Measurements from ENCODE around the gene LPAR2.
"Not testable (repeated sequence)": the region's sequence is repeated elsewhere in the genome, so short reads cannot be mapped to it uniquely, and the experiment has no call there.

The LPAR2 gene

GRCh38 chr19:19619181-19619848 lies 8.7 kb downstream of the LPAR2 start:
- Mint-ChIP-seq H3K4me1 (peaks cover 49% of the 10 kb centered on the region), H3K9me3 (no peaks in the 10 kb centered on the region), H3K27me3 (no peaks in the 10 kb centered on the region), H3K27ac (ENCODE audit: low read depth) (peak overlapping the region; percentile 97), H3K36me3 (ENCODE audit: insufficient read depth) (peaks cover 24% of the 10 kb centered on the region), H3K4me3 (peak overlapping the region; percentile 75)
- no peak for DNase-seq (ENCODE audit: low spot score in 2 of 2)
- ATAC-seq (replicated peaks; ENCODE audit: extremely low read depth, poor library complexity, severe bottlenecking) = no peak

GRCh38 chr19:19618219-19619051 lies 9.6 kb downstream of the LPAR2 start, which contains the start of gene PBX4:
PBX4 (minus strand) TSS chr19:19618687; CDS start chr19:19618629, 58 bp downstream.
- H3K36me3 Mint-ChIP-seq (ENCODE audit: insufficient read depth) = peaks cover 19% of the 10 kb centered on the region
- peak within 1 kb of the TSS; percentile 75 for H3K4me3 Mint-ChIP-seq
- H3K27me3 Mint-ChIP-seq = no peaks in the 10 kb centered on the region
- peaks cover 48% of the 10 kb centered on the region for H3K4me1 Mint-ChIP-seq
- ATAC-seq (replicated peaks; ENCODE audit: extremely low read depth, poor library complexity, severe bottlenecking) (peak; percentile 91), DNase-seq (ENCODE audit: low spot score in 2 of 2) (peak; percentile 98 to 99)
- peak within 1 kb of the TSS; percentile 97 for H3K27ac Mint-ChIP-seq (ENCODE audit: low read depth)
- no peaks in the 10 kb centered on the region for H3K9me3 Mint-ChIP-seq

GRCh38 chr19:19615086-19615485 lies 12.9 kb downstream of the LPAR2 start:
- Mint-ChIP-seq H3K27ac (ENCODE audit: low read depth) (peak overlapping the region; percentile 81), H3K27me3 (no peaks in the 10 kb centered on the region), H3K36me3 (ENCODE audit: insufficient read depth) (peaks cover 20% of the 10 kb centered on the region), H3K4me3 (peak overlapping the region; percentile 75), H3K4me1 (peaks cover 49% of the 10 kb centered on the region), H3K9me3 (no peaks in the 10 kb centered on the region)
- ATAC-seq (replicated peaks; ENCODE audit: extremely low read depth, poor library complexity, severe bottlenecking) (peak; percentile 34), DNase-seq (ENCODE audit: low spot score in 2 of 2) (peak in 1 of 2 donors; percentile 34)

GRCh38 chr19:19613506-19613905 lies 14.5 kb downstream of the LPAR2 start:
- Mint-ChIP-seq H3K4me3 (no peak overlapping the region), H3K4me1 (peaks cover 47% of the 10 kb centered on the region), H3K27ac (ENCODE audit: low read depth) (no peak overlapping the region), H3K9me3 (no peaks in the 10 kb centered on the region), H3K36me3 (ENCODE audit: insufficient read depth) (peaks cover 20% of the 10 kb centered on the region), H3K27me3 (no peaks in the 10 kb centered on the region)
- no peak for DNase-seq (ENCODE audit: low spot score in 2 of 2)
- no peak for ATAC-seq (replicated peaks; ENCODE audit: extremely low read depth, poor library complexity, severe bottlenecking)

- Mint-ChIP-seq H3K4me1 (peaks cover 34% of the 10 kb centered on the region), H3K9me3 (no peaks in the 10 kb centered on the region), H3K36me3 (ENCODE audit: insufficient read depth) (peaks cover 16% of the 10 kb centered on the region), H3K27me3 (no peaks in the 10 kb centered on the region), H3K4me3 (no peak overlapping the region), H3K27ac (ENCODE audit: low read depth) (no peak overlapping the region)
- no peak for ATAC-seq (replicated peaks; ENCODE audit: extremely low read depth, poor library complexity, severe bottlenecking)
- DNase-seq (ENCODE audit: low spot score in 2 of 2) = no peak
Observed at GRCh38 chr19:19610376-19611202, 17.4 kb downstream of the LPAR2 start.

GRCh38 chr19:19606686-19607085 lies 21.3 kb downstream of the LPAR2 start:
- H3K27me3 Mint-ChIP-seq; DNase-seq (ENCODE audit: low spot score in 2 of 2); H3K4me3 Mint-ChIP-seq; ATAC-seq (replicated peaks; ENCODE audit: extremely low read depth, poor library complexity, severe bottlenecking); H3K9me3 Mint-ChIP-seq: not testable (repeated sequence)
- Mint-ChIP-seq H3K36me3 (ENCODE audit: insufficient read depth) (peaks cover 11% of the 10 kb centered on the region), H3K4me1 (peaks cover 37% of the 10 kb centered on the region), H3K27ac (ENCODE audit: low read depth) (peak overlapping the region; percentile 77)

- Mint-ChIP-seq H3K36me3 (ENCODE audit: insufficient read depth) (peaks cover 11% of the 10 kb centered on the region), H3K4me3 (peak overlapping the region; percentile 25), H3K27me3 (no peaks in the 10 kb centered on the region), H3K4me1 (peaks cover 43% of the 10 kb centered on the region), H3K27ac (ENCODE audit: low read depth) (peak overlapping the region; percentile 77), H3K9me3 (no peaks in the 10 kb centered on the region)
- ATAC-seq (replicated peaks; ENCODE audit: extremely low read depth, poor library complexity, severe bottlenecking) (peak; percentile 79), DNase-seq (ENCODE audit: low spot score in 2 of 2) (peak in 1 of 2 donors; percentile 26)
Observed at GRCh38 chr19:19606021-19606420, 22.0 kb downstream of the LPAR2 start.

GRCh38 chr19:19602713-19603324 lies 25.2 kb downstream of the LPAR2 start:
- ATAC-seq (replicated peaks; ENCODE audit: extremely low read depth, poor library complexity, severe bottlenecking) = no peak
- Mint-ChIP-seq H3K9me3 (no peaks in the 10 kb centered on the region), H3K27ac (ENCODE audit: low read depth) (peak overlapping the region; percentile 87), H3K4me1 (peaks cover 51% of the 10 kb centered on the region), H3K4me3 (peak overlapping the region; percentile 8), H3K27me3 (no peaks in the 10 kb centered on the region), H3K36me3 (ENCODE audit: insufficient read depth) (peaks cover 10% of the 10 kb centered on the region)
- no peak for DNase-seq (ENCODE audit: low spot score in 2 of 2)

- Mint-ChIP-seq H3K4me1 (peaks cover 57% of the 10 kb centered on the region), H3K36me3 (ENCODE audit: insufficient read depth) (peaks cover 14% of the 10 kb centered on the region), H3K4me3 (peak overlapping the region; percentile 40), H3K9me3 (no peaks in the 10 kb centered on the region), H3K27ac (ENCODE audit: low read depth) (peak overlapping the region; percentile 87), H3K27me3 (no peaks in the 10 kb centered on the region)
- DNase-seq (ENCODE audit: low spot score in 2 of 2) (no peak), ATAC-seq (replicated peaks; ENCODE audit: extremely low read depth, poor library complexity, severe bottlenecking) (no peak)
Observed at GRCh38 chr19:19602136-19602712, 25.8 kb downstream of the LPAR2 start.

- ATAC-seq (replicated peaks; ENCODE audit: extremely low read depth, poor library complexity, severe bottlenecking) = no peak
- Mint-ChIP-seq H3K4me3 (peak overlapping the region; percentile 40), H3K36me3 (ENCODE audit: insufficient read depth) (peaks cover 12% of the 10 kb centered on the region), H3K27me3 (no peaks in the 10 kb centered on the region), H3K27ac (ENCODE audit: low read depth) (peak overlapping the region; percentile 87), H3K9me3 (no peaks in the 10 kb centered on the region), H3K4me1 (peaks cover 50% of the 10 kb centered on the region)
- no peak for DNase-seq (ENCODE audit: low spot score in 2 of 2)
Observed at GRCh38 chr19:19600793-19601330, 27.2 kb downstream of the LPAR2 start.

GRCh38 chr19:19598728-19599451 lies 29.1 kb downstream of the LPAR2 start:
- peak; percentile 42 to 70 for DNase-seq (ENCODE audit: low spot score in 2 of 2)
- Mint-ChIP-seq H3K4me1 (peaks cover 50% of the 10 kb centered on the region), H3K27ac (ENCODE audit: low read depth) (peak overlapping the region; percentile 97), H3K36me3 (ENCODE audit: insufficient read depth) (peaks cover 16% of the 10 kb centered on the region), H3K4me3 (peak overlapping the region; percentile 78)
- peak; percentile 79 for ATAC-seq (replicated peaks; ENCODE audit: extremely low read depth, poor library complexity, severe bottlenecking)
- H3K27me3 Mint-ChIP-seq, H3K9me3 Mint-ChIP-seq: not testable (repeated sequence)

Measured in central memory CD8-positive, alpha-beta T cell (primary cell).